Right lobe of liver (tissue), 6 donors: ENCODE results near the gene ATP5MK. TPM values are rescaled to one million over a fixed set of nuclear protein-coding genes. Genes with fewer than 3 reads are reported as not detected.
"Not testable (repeated sequence)": the region's sequence is repeated elsewhere in the genome, so short reads cannot be mapped to it uniquely, and the experiment has no call there.

Experiments
- ATAC-seq, 4 donors: fragments of 200-7000 bp; cut with Tn5 transposase; one replicate each; pipeline ENCODE4 v1.9.1; 2020; ENCODE audit warnings: mild to moderate bottlenecking in 4 of 4, moderate library complexity in 4 of 4
- DNase-seq, 3 donors: peaks; one replicate each; pipeline ENCODE4 v3.0.0-alpha.2; 2020
- H3K27ac ChIP-seq, 3 donors: fragments of 200-600 bp; one replicate each; pipeline ENCODE4 v1.8.0; 2022
- H3K27me3 ChIP-seq, 2 donors: fragments of 200-600 bp; one replicate each; pipeline ENCODE4 v1.8.0; 2022
- H3K36me3 ChIP-seq, 4 donors: fragments of 200-600 bp; sonication (generic) in 1 of 4; one replicate each; pipeline versions ENCODE4 v1.5.1 to v1.8.0; 2017 to 2022; ENCODE audit warnings: control low read depth in 1 of 4
- H3K4me1 ChIP-seq, 4 donors: fragments of 200-600 bp; sonication (generic) in 1 of 4; one replicate each; pipeline versions ENCODE4 v1.5.1 to v1.8.0; 2017 to 2022; ENCODE audit warnings: control low read depth in 1 of 4
- H3K4me3 ChIP-seq, 3 donors: fragments of 200-600 bp; one replicate each; pipeline ENCODE4 v1.8.0; 2022
- H3K9me3 ChIP-seq, 4 donors: fragments of 200-600 bp; sonication (generic) in 1 of 4; one replicate each; pipeline versions ENCODE4 v1.5.1 to v1.8.0; 2017 to 2022; ENCODE audit warnings: control low read depth in 1 of 4
- CTCF ChIP-seq, 4 donors: fragments of 200-600 bp in 3 of 4; fragments of 450-650 bp in 1 of 4; IDR thresholded peaks; one replicate each; pipeline versions ENCODE4 v1.5.1 to v1.8.0; 2016 to 2022; ENCODE audit warnings: antibody characterized with exemption in 4 of 4, mild to moderate bottlenecking in 2 of 4
- POLR2A ChIP-seq: fragments of 450-650 bp; IDR thresholded peaks from one replicate; pipeline ENCODE4 v1.6.1; 2017; ENCODE audit warnings: antibody characterized with exemption, mild to moderate bottlenecking
- WGBS: methylation state at CpG from one replicate; pipeline ENCODE4 v1.1.6; 2018; ENCODE audit warnings: low coverage, low lambda C conversion rate; ENCODE audit not compliant: insufficient coverage; ENCODE audit errors: missing lambda C conversion rate; 5-methylcytosine and 5-hydroxymethylcytosine counted together
- intact Hi-C, 2 donors: fragments of 100-400 bp; cut with DNase I; formaldehyde crosslinking; loops; one replicate each; pipeline versions ENCODE4 v1.11.2 to v1.14.1; 2022
- total RNA-seq, 6 experiments: library from RNA; depleted of rRNA in 2 of 6; stranded (reverse); fragments of >200 nt in 2 of 6; fragmentation: NEBNext Ultra II Directional in 3 of 6; extraction: Animal tissue kit (Norgen Biotek cat#: 25700) in 3 of 6; gene quantifications; one replicate each; pipeline versions ENCODE4 v1.1.0 to v1.2.4, GENCODE V29; 2016 to 2023
- donor health status: DM: no; HTN: yes; CAD: no.
- donor health status: DM: no; HTN: no; CAD: no.
- donor health status: DM: no; HTN: no; CAD: no.
- donor health status: DM: no; HTN: yes; CAD: no.
- donor health status: DM: no; HTN: yes; CAD: no.

ATP5MK gene
- total RNA-seq, 6 experiments from 2014 or later = 176 to 257 (median 220) TPM

GRCh38 chr10:103355906-103356599 is 40.2 kb downstream of the ATP5MK start:
- no peak for DNase-seq
- H3K36me3 ChIP-seq = no peaks in the 10 kb centered on the region
- no peak overlapping the region for H3K4me3 ChIP-seq
- H3K27me3 ChIP-seq = no peaks in the 10 kb centered on the region
- no peaks in the 10 kb centered on the region for H3K4me1 ChIP-seq
- 74% methylated on average over 5 of the region's 5 CpGs for WGBS
- intact Hi-C loops = no loop called here
- TF ChIP-seq CTCF (IDR thresholded peaks at IDR 0.05) (no peak), POLR2A (no peak)
- H3K27ac ChIP-seq = no peak overlapping the region
- no peak for ATAC-seq
- no peaks in the 10 kb centered on the region for H3K9me3 ChIP-seq

- intact Hi-C loops, H3K4me1 ChIP-seq, DNase-seq, H3K27me3 ChIP-seq, H3K9me3 ChIP-seq, ATAC-seq, H3K36me3 ChIP-seq, H3K4me3 ChIP-seq, H3K27ac ChIP-seq: not testable (repeated sequence)
- 100% methylated on average over 3 of the region's 4 CpGs for WGBS
These were observed 41.7 kb downstream of the ATP5MK start for GRCh38 chr10:103354567-103354966.

- Histone ChIP-seq H3K4me1 (peaks cover 0 to 4% (median 0%) of the 10 kb centered on the region in 4 donors), H3K36me3 (peaks cover 0 to 6% (median 1%) of the 10 kb centered on the region in 4 donors), H3K27ac (no peak overlapping the region), H3K27me3 (no peaks in the 10 kb centered on the region), H3K9me3 (no peaks in the 10 kb centered on the region), H3K4me3 (no peak overlapping the region)
- DNase-seq (no peak), ATAC-seq (no peak)
- intact Hi-C loops = no loop called here
- TF ChIP-seq POLR2A (no peak), CTCF (IDR thresholded peaks at IDR 0.05) (no peak)
- 5% methylated on average over 1 of the region's 2 CpGs for WGBS
These were observed 43.0 kb downstream of the ATP5MK start for GRCh38 chr10:103353281-103353680.

- DNase-seq = peak; percentile 85 to 86 (median 86)
- ATAC-seq = peak; percentile 96 to 97 (median 97)
- H3K9me3 ChIP-seq = no peaks in the 10 kb centered on the region
- no peaks in the 10 kb centered on the region for H3K27me3 ChIP-seq
- peak in 2 of 4 donors; percentile 19 to 25 for TF ChIP-seq CTCF (IDR thresholded peaks at IDR 0.05)
- TF ChIP-seq POLR2A = peak; percentile 18
- H3K4me1 ChIP-seq = peaks cover 0 to 4% (median 0%) of the 10 kb centered on the region in 4 donors
- intact Hi-C loops = no loop called here
- H3K36me3 ChIP-seq = peaks cover 0 to 28% (median 2%) of the 10 kb centered on the region in 4 donors
- H3K4me3 ChIP-seq = peak within 1 kb of the TSS; percentile 61 to 92 (median 87)
- H3K27ac ChIP-seq = peak within 1 kb of the TSS; percentile 41 to 74 (median 41)
- WGBS = 0% methylated on average over 17 of the region's 82 CpGs
These were observed 45.6 kb downstream of the ATP5MK start, which contains the start of gene PCGF6 for GRCh38 chr10:103350517-103351260. PCGF6 (minus strand) TSS chr10:103351140; CDS start chr10:103351066, 74 bp downstream.

GRCh38 chr10:103350175-103350516 is 46.1 kb downstream of the ATP5MK start:
- no peak for DNase-seq

More at GRCh38 chr10:103350175-103350516, 46.1 kb downstream of the ATP5MK start:
- no peak for ATAC-seq
- TF ChIP-seq POLR2A = no peak
- no peak for TF ChIP-seq CTCF (IDR thresholded peaks at IDR 0.05)
- WGBS = 57% methylated on average over 8 of the region's 16 CpGs
- Histone ChIP-seq H3K27me3 (no peaks in the 10 kb centered on the region), H3K4me3 (peak overlapping the region; percentile 61 to 92 (median 87)), H3K9me3 (no peaks in the 10 kb centered on the region), H3K4me1 (peaks cover 0 to 4% (median 0%) of the 10 kb centered on the region in 4 donors), H3K36me3 (peaks cover 0 to 32% (median 3%) of the 10 kb centered on the region in 4 donors), H3K27ac (peak overlapping the region; percentile 41 to 74 (median 41))
- intact Hi-C loops = no loop called here
